GM12892 (cell line): ENCODE results near the gene VWA1.
"Not testable (repeated sequence)": the region's sequence is repeated elsewhere in the genome, so short reads cannot be mapped to it uniquely, and the experiment has no call there.

Experiments
- POLR2A ChIP-seq: IDR thresholded peaks from 2 replicates; pipeline ENCODE4 v1.6.1; 2011; ENCODE audit warnings: low read depth, low read length, control low read depth
- POLR2AphosphoS5 ChIP-seq: IDR thresholded peaks from 2 replicates; pipeline ENCODE4 v1.6.1; 2011; ENCODE audit warnings: low read depth, low read length, control low read depth
- TAF1 ChIP-seq: IDR thresholded peaks from 2 replicates; pipeline ENCODE4 v1.6.1; 2011; ENCODE audit warnings: low read depth, mild to moderate bottlenecking, control low read depth, low read length, borderline replicate concordance

DNA sequence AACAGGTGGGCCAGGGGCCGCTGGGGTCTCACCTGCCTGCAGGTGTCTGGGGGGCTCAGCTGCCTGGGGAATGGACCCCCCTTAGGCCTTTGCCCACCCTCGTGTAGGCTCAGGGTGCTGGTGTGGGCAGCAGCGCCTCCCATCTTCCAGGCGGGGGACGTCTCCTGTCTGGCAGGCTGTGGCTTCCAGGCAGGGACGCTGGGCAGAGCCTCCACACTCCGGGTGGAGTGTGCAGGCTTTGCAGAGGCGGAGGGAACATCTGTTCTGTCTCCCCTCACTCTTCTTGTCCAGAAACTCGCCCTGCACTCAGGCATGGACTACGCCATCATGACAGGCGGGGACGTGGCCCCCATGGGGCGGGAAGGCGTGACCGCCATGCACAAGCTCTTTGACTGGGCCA is 20.4 kb downstream of the VWA1 start:
- not testable (repeated sequence) for TF ChIP-seq POLR2A, TAF1, POLR2AphosphoS5
